Sigmoid colon (tissue), 7 donors: ENCODE results near the gene CARD9. TPM values are rescaled to one million over a fixed set of nuclear protein-coding genes. Genes with fewer than 3 reads are reported as not detected.

Source experiments
- DNase-seq: peaks from one replicate; pipeline ENCODE4 v3.0.0-alpha.2; 2019
- H3K27ac ChIP-seq, 4 donors: fragments of 200-600 bp; sonication (generic); one replicate each; pipeline ENCODE4 v1.5.1; 2016 to 2019; ENCODE audit warnings: mild to moderate bottlenecking in 1 of 4
- H3K27me3 ChIP-seq, 3 donors: fragments of 200-600 bp; sonication (generic); one replicate each; pipeline ENCODE4 v1.5.1; 2019; ENCODE audit warnings: mild to moderate bottlenecking in 1 of 3
- H3K36me3 ChIP-seq, 4 donors: fragments of 200-600 bp; sonication (generic); one replicate each; pipeline ENCODE4 v1.5.1; 2016 to 2019
- H3K4me1 ChIP-seq, 4 donors: fragments of 200-600 bp; sonication (generic); one replicate each; pipeline ENCODE4 v1.5.1; 2017 to 2019
- H3K4me3 ChIP-seq, 4 donors: fragments of 200-600 bp; sonication (generic); one replicate each; pipeline ENCODE4 v1.5.1; 2017 to 2019; ENCODE audit warnings: mild to moderate bottlenecking in 2 of 4, moderate library complexity in 1 of 4
- H3K9me3 ChIP-seq, 4 donors: fragments of 200-600 bp in 3 of 4; sonication (generic) in 3 of 4; one replicate each; pipeline versions ENCODE4 v1.5.1 to v1.6.1; 2013 to 2019
- CTCF ChIP-seq, 4 experiments: fragments of 450-650 bp in 3 of 4; fragments of 200-600 bp in 1 of 4; IDR thresholded peaks; one replicate each; pipeline ENCODE4 v1.5.1; 2016 to 2019; ENCODE audit warnings: antibody characterized with exemption in 4 of 4, mild to moderate bottlenecking in 3 of 4, moderate library complexity in 2 of 4
- EP300 ChIP-seq, 4 donors: sonication (generic); formaldehyde crosslinking; IDR thresholded peaks; one replicate each; pipeline ENCODE4 v1.6.1; 2017; ENCODE audit warnings: antibody characterized with exemption in 4 of 4
- POLR2A ChIP-seq, 2 donors: fragments of 450-650 bp; IDR thresholded peaks; one replicate each; pipeline ENCODE4 v1.6.1; 2016; ENCODE audit warnings: antibody characterized with exemption in 2 of 2, mild to moderate bottlenecking in 2 of 2, moderate library complexity in 2 of 2
- POLR2AphosphoS5 ChIP-seq, 4 donors: sonication (generic); formaldehyde crosslinking; IDR thresholded peaks; one replicate each; pipeline ENCODE4 v1.6.1; 2017; ENCODE audit warnings: antibody characterized with exemption in 4 of 4
- WGBS, 2 donors: extraction: QIAGEN DNeasy Blood & Tissue Kit; methylation state at CpG; one replicate each; pipeline ENCODE4 v1.1.7; 2013; 5-methylcytosine and 5-hydroxymethylcytosine counted together
- intact Hi-C: fragments of 100-400 bp; cut with DNase I; formaldehyde crosslinking; loops from one replicate; pipeline ENCODE4 v1.15.1; 2023
- polyA plus RNA-seq, 3 donors: library from polyadenylated mRNA; stranded (reverse); fragments of 200-250 nt; gene quantifications; one replicate each; pipeline ENCODE4 v1.2.3, GENCODE V29; 2013
- total RNA-seq, 4 donors: library from RNA; depleted of rRNA; stranded (reverse); fragments of >200 nt; gene quantifications; one replicate each; pipeline ENCODE4 v1.1.0, GENCODE V29; 2016
- donor health status: healthy with polysubstance abuse.
- donor health status: Bipolar disorder and iron deficiency.
- donor health status: healthy.

CARD9 gene
- total and polyA plus RNA-seq, 7 donors = 1.5 to 6.9 (median 2.3) TPM

GRCh38 chr9:136391737-136392537 is 18.5 kb upstream of the CARD9 start:
- 95% methylated on average over 28 of the region's 28 CpGs for WGBS, 2 donors
- Histone ChIP-seq H3K36me3 (peaks cover 34 to 92% (median 55%) of the 10 kb centered on the region in 4 donors), H3K27me3 (no peaks in the 10 kb centered on the region), H3K27ac (no peak overlapping the region), H3K4me1 (no peaks in the 10 kb centered on the region), H3K4me3 (no peak overlapping the region), H3K9me3 (no peaks in the 10 kb centered on the region)
- intact Hi-C loops = no loop called here
- TF ChIP-seq CTCF (IDR thresholded peaks at IDR 0.05) (no peak), POLR2A (IDR thresholded peaks at IDR 0.05) (no peak), EP300 (IDR thresholded peaks at IDR 0.05) (no peak), POLR2AphosphoS5 (IDR thresholded peaks at IDR 0.05) (no peak)
- DNase-seq = no peak

GRCh38 chr9:136389396-136389795 is 15.9 kb upstream of the CARD9 start:
- TF ChIP-seq CTCF (IDR thresholded peaks at IDR 0.05) = no peak
- no peak for TF ChIP-seq EP300 (IDR thresholded peaks at IDR 0.05)
- no peak for TF ChIP-seq POLR2AphosphoS5 (IDR thresholded peaks at IDR 0.05)
- TF ChIP-seq POLR2A (IDR thresholded peaks at IDR 0.05) = no peak
- Histone ChIP-seq H3K4me1 (no peaks in the 10 kb centered on the region), H3K27me3 (no peaks in the 10 kb centered on the region), H3K36me3 (peaks cover 26 to 84% (median 50%) of the 10 kb centered on the region in 4 donors), H3K9me3 (no peaks in the 10 kb centered on the region), H3K27ac (no peak overlapping the region), H3K4me3 (no peak overlapping the region)
- no peak for DNase-seq
- intact Hi-C loops = no loop called here
- 78 to 84% methylated on average over 14 of the region's 14 CpGs for WGBS, 2 donors

GRCh38 chr9:136387217-136387616 is 13.7 kb upstream of the CARD9 start:
- no peak for DNase-seq
- H3K4me3 ChIP-seq = no peak overlapping the region
- TF ChIP-seq CTCF (IDR thresholded peaks at IDR 0.05) (no peak), POLR2AphosphoS5 (IDR thresholded peaks at IDR 0.05) (no peak), EP300 (IDR thresholded peaks at IDR 0.05) (no peak), POLR2A (IDR thresholded peaks at IDR 0.05) (no peak)
- no peaks in the 10 kb centered on the region for H3K27me3 ChIP-seq
- H3K4me1 ChIP-seq = no peaks in the 10 kb centered on the region
- H3K27ac ChIP-seq = no peak overlapping the region
- H3K9me3 ChIP-seq = no peaks in the 10 kb centered on the region
- 97 to 98% methylated on average over 19 of the region's 19 CpGs for WGBS, 2 donors
- intact Hi-C loops = no loop called here
- peaks cover 22 to 84% (median 47%) of the 10 kb centered on the region in 4 donors for H3K36me3 ChIP-seq

GRCh38 chr9:136386018-136386417 is 12.5 kb upstream of the CARD9 start:
- Histone ChIP-seq H3K36me3 (peaks cover 22 to 84% (median 42%) of the 10 kb centered on the region in 4 donors), H3K9me3 (no peaks in the 10 kb centered on the region), H3K27me3 (no peaks in the 10 kb centered on the region), H3K4me1 (no peaks in the 10 kb centered on the region), H3K27ac (no peak overlapping the region), H3K4me3 (no peak overlapping the region)
- TF ChIP-seq EP300 (IDR thresholded peaks at IDR 0.05) = no peak
- no peak for TF ChIP-seq CTCF (IDR thresholded peaks at IDR 0.05)
- TF ChIP-seq POLR2AphosphoS5 (IDR thresholded peaks at IDR 0.05) = no peak
- TF ChIP-seq POLR2A (IDR thresholded peaks at IDR 0.05) = no peak
- WGBS, 2 donors = 86 to 87% methylated on average over 13 of the region's 13 CpGs
- no peak for DNase-seq
- intact Hi-C loops = no loop called here
